Fibroblast of skin of right biceps (primary cell): Measurements from ENCODE around the gene AGGF1.
"Not testable (repeated sequence)": the region's sequence is repeated elsewhere in the genome, so short reads cannot be mapped to it uniquely, and the experiment has no call there.

Experiments used
- DNase-seq: peaks from one replicate; pipeline ENCODE4 v3.0.0-alpha.2; 2013

AGGF1 gene

GRCh38 chr5:77028631-77029375 lies 1.4 kb upstream of the AGGF1 start:
- DNase-seq = no peak

- no peak for DNase-seq
These were observed 773 bp upstream of the AGGF1 start for GRCh38 chr5:77029376-77029885.

GRCh38 chr5:77031891-77032290 lies 1.7 kb downstream of the AGGF1 start:
- DNase-seq = no peak

- DNase-seq = no peak
These were observed 2.4 kb downstream of the AGGF1 start for GRCh38 chr5:77032635-77033034.

GRCh38 chr5:77033338-77033737 lies 3.1 kb downstream of the AGGF1 start:
- no peak for DNase-seq

- no peak for DNase-seq
These were observed 5.7 kb downstream of the AGGF1 start for GRCh38 chr5:77035950-77036349.

- no peak for DNase-seq
These were observed 16.3 kb downstream of the AGGF1 start for GRCh38 chr5:77046416-77047073.

GRCh38 chr5:77064040-77064439 lies 33.8 kb downstream of the AGGF1 start:
- DNase-seq = no peak

GRCh38 chr5:77065256-77065655 lies 35.1 kb downstream of the AGGF1 start:
- no peak for DNase-seq

GRCh38 chr5:77066184-77066583 lies 36.0 kb downstream of the AGGF1 start:
- no peak for DNase-seq

- peak; percentile 78 for DNase-seq
These were observed 36.7 kb downstream of the AGGF1 start for GRCh38 chr5:77066823-77067442.

GRCh38 chr5:77073667-77074066 lies 43.5 kb downstream of the AGGF1 start:
- DNase-seq = no peak

GRCh38 chr5:77074745-77075144 lies 44.5 kb downstream of the AGGF1 start:
- DNase-seq = no peak

- DNase-seq = peak; percentile 65
These were observed 47.0 kb downstream of the AGGF1 start for GRCh38 chr5:77076961-77077828.

- DNase-seq = no peak
These were observed 47.6 kb downstream of the AGGF1 start for GRCh38 chr5:77077829-77078176.

GRCh38 chr5:77080479-77080878 lies 50.3 kb downstream of the AGGF1 start:
- not testable (repeated sequence) for DNase-seq

- no peak for DNase-seq
These were observed 50.7 kb downstream of the AGGF1 start for GRCh38 chr5:77080905-77081304.

- DNase-seq = no peak
These were observed 52.1 kb downstream of the AGGF1 start for GRCh38 chr5:77082280-77082679.

- no peak for DNase-seq
These were observed 52.9 kb downstream of the AGGF1 start for GRCh38 chr5:77083088-77083487.

- no peak for DNase-seq
These were observed 56.1 kb downstream of the AGGF1 start for GRCh38 chr5:77086368-77086688.

GRCh38 chr5:77086689-77087483 lies 56.7 kb downstream of the AGGF1 start, which contains the start of gene ZBED3:
Gene ZBED3, minus strand, starts transcription at chr5:77087285. Its CDS starts 9,407 bp downstream, at chr5:77077878.
- DNase-seq = peak; percentile 88
